BJ (cell line): ENCODE measurements around the gene KRTAP10-3. TPM values are rescaled to one million over a fixed set of nuclear protein-coding genes. Genes with fewer than 3 reads are reported as not detected.
"Not testable (repeated sequence)": the region's sequence is repeated elsewhere in the genome, so short reads cannot be mapped to it uniquely, and the experiment has no call there.

Experiments used
- CTCF ChIA-PET: fragments of 350-600 bp; formaldehyde crosslinking; extraction: SDS; loops from one replicate; lab custom pipeline; 2021; ENCODE audit warnings: antibody characterized with exemption, inconsistent platforms; lab: Yijun Ruan, JAX
- POLR2A ChIA-PET: fragments of 300-600 bp; sonication (Branson Sonifier 250); formaldehyde crosslinking; extraction: SDS; loops from one replicate; lab custom pipeline; 2021; ENCODE audit warnings: antibody characterized with exemption; lab: Charles Lee
- DNase-seq: peaks from one replicate; pipeline ENCODE4 v3.0.0-alpha.2; 2011; ENCODE audit warnings: low read depth
- H3K27me3 ChIP-seq: 2 replicates; pipeline ENCODE4 v1.6.0; 2011; ENCODE audit warnings: low read length; ENCODE audit not compliant: control insufficient read depth, insufficient read depth
- H3K36me3 ChIP-seq: 2 replicates; pipeline ENCODE4 v1.5.1; 2011; ENCODE audit warnings: low read length; ENCODE audit not compliant: control insufficient read depth, insufficient read depth
- H3K4me3 ChIP-seq: 2 replicates; pipeline ENCODE4 v1.5.1; 2011; ENCODE audit warnings: low read depth, mild to moderate bottlenecking, control low read depth, low read length
- CTCF ChIP-seq: IDR thresholded peaks from 2 replicates; pipeline ENCODE4 v1.5.1; 2011; ENCODE audit warnings: low read depth, mild to moderate bottlenecking, control low read depth, inconsistent platforms, low read length, moderate library complexity; ENCODE audit not compliant: insufficient read depth
- polyA plus RNA-seq: library from polyadenylated mRNA; depleted of rRNA; stranded (reverse); fragments of >200 nt; gene quantifications from 2 replicates; pipeline ENCODE4 v1.2.3, GENCODE V29; 2011

The KRTAP10-3 gene
- polyA plus RNA-seq, 1 experiment, result not detected

DNA sequence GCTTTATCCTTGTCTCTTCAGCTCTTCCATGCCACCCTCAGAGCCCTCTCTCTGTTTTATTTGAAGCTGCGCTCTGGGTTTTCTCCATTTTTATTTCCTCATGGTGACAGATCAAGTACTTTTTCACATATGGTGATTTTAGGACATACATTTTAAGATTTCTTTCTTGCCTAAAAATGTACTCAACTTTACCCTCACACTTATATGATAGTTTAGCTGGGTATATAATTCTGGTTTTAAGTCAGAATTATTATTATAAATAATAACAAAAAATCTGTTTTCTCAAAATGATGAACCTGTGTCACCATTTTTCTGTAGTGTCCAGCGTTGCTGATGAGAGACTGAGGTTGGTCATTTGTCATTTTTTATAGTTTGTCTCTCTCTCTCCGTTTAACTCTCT is 22.6 kb upstream of the KRTAP10-3 start:
- DNase-seq, result no peak
- CTCF ChIA-PET, result no interaction called here
- no peaks in the 10 kb centered on the region for H3K27me3 ChIP-seq
- H3K36me3 ChIP-seq, result no peaks in the 10 kb centered on the region
- no peak overlapping the region for H3K4me3 ChIP-seq
- TF ChIP-seq CTCF, result no peak
- POLR2A ChIA-PET, result no interaction called here

DNA sequence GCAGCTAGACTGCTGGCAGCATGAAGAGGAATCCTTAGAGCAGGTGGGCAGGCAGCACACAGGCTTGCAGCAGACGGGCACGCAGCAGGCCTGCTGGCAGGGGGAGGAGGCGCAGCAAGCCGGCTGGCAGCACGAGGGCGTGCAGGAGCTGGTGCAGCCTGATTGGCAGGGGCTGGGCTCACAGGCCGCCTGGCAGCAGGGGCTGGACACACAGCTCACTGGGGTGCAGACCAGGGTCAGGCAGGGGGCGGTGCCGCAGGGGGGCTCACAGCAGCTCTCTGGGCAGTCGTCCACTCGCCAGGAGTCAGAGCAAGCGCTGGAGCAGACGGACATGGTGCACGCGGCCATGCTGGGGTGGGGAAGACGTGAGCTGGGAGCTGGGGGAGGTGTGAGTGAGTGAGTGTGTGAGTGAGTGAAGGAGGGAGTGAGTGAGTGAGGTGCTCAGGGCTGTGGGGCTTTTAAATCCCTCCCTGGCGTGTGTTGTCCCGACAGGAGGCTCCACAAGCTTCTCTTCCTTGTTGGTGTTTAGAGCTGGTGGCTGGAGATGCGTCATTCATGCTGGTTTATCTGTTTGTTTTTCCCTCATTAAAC is 21.7 kb upstream of the KRTAP10-3 start, which contains the start of gene KRTAP10-5:
KRTAP10-5 (minus strand) TSS at position 374 of the 591 bp plus-strand sequence; CDS start at position 348, 26 bp downstream.
- CTCF ChIA-PET, H3K4me3 ChIP-seq, POLR2A ChIA-PET, H3K36me3 ChIP-seq, H3K27me3 ChIP-seq, DNase-seq: not testable (repeated sequence)

GRCh38 chr21:44579833-44580144 is 21.2 kb upstream of the KRTAP10-3 start:
- Histone ChIP-seq H3K4me3 (no peak overlapping the region), H3K27me3 (no peaks in the 10 kb centered on the region), H3K36me3 (no peaks in the 10 kb centered on the region)
- POLR2A ChIA-PET, result no interaction called here
- DNase-seq, result no peak
- no peak for TF ChIP-seq CTCF
- CTCF ChIA-PET, result no interaction called here

- Histone ChIP-seq H3K27me3 (no peaks in the 10 kb centered on the region), H3K36me3 (no peaks in the 10 kb centered on the region), H3K4me3 (no peak overlapping the region)
- CTCF ChIA-PET, result no interaction called here
- no peak for DNase-seq
- no peak for TF ChIP-seq CTCF
- POLR2A ChIA-PET, result no interaction called here
Observed at GRCh38 chr21:44579056-44579832, 20.6 kb upstream of the KRTAP10-3 start.

- Histone ChIP-seq H3K27me3 (no peaks in the 10 kb centered on the region), H3K36me3 (no peaks in the 10 kb centered on the region), H3K4me3 (no peak overlapping the region)
- TF ChIP-seq CTCF, result no peak
- ChIA-PET POLR2A (no interaction called here), CTCF (no interaction called here)
- DNase-seq, result no peak
Observed at GRCh38 chr21:44578371-44579055, 19.9 kb upstream of the KRTAP10-3 start.
